Heart left ventricle (tissue), 13 donors: ENCODE measurements around the gene STPG2.

Experiments used
- POLR2A ChIP-seq, 2 donors: fragments of 450-650 bp; IDR thresholded peaks; one replicate each; pipeline ENCODE4 v1.6.1; 2017; ENCODE audit warnings: antibody characterized with exemption in 2 of 2, mild to moderate bottlenecking in 2 of 2, moderate library complexity in 2 of 2
- TF ChIP-seq, protein P1 (sequence below), 12 donors: fragments of 200-600 bp; sonication (generic) in 4 of 12; IDR thresholded peaks; one replicate each; pipeline versions ENCODE4 v1.5.0 to v1.8.0; 2018 to 2022; ENCODE audit warnings: antibody characterized with exemption in 12 of 12, mild to moderate bottlenecking in 5 of 12
- donor health status: ischemic (EF 13 %, LVEDD 7.1; RV severe dilation, severe dysfunction).
- donor health status: DM: no; HTN: yes; CAD: no.
- donor health status: DM: no; HTN: no; CAD: no.
- donor health status: ischemic (EF 25% LVEDD 6.9; RV normal size, moderate dysfunction).
- donor health status: ischemic (EF 25% LVEDD 5.7; RV mildly dilated, moderate dysfunction).
- donor health status: ischemic (EF 35%, LVEDD 5.7; RV mildly dilated, moderate dysfunction).
- donor health status: nonischemic (EF 11% LVEDD 7.7; RV severe dilation, severe dysfunction).
- donor health status: DM: yes; HTN: yes; CAD: no.
- donor health status: PGD.
- donor health status: ischemic (EF 29% LVEDD 5.4; RV normal size, mild dysfunction).
- donor health status: nonischemic (EF 23%, LVEDD 6.1; RV moderate dilation, normal function).

- TF ChIP-seq, protein P1, sequence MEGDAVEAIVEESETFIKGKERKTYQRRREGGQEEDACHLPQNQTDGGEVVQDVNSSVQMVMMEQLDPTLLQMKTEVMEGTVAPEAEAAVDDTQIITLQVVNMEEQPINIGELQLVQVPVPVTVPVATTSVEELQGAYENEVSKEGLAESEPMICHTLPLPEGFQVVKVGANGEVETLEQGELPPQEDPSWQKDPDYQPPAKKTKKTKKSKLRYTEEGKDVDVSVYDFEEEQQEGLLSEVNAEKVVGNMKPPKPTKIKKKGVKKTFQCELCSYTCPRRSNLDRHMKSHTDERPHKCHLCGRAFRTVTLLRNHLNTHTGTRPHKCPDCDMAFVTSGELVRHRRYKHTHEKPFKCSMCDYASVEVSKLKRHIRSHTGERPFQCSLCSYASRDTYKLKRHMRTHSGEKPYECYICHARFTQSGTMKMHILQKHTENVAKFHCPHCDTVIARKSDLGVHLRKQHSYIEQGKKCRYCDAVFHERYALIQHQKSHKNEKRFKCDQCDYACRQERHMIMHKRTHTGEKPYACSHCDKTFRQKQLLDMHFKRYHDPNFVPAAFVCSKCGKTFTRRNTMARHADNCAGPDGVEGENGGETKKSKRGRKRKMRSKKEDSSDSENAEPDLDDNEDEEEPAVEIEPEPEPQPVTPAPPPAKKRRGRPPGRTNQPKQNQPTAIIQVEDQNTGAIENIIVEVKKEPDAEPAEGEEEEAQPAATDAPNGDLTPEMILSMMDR (IDR thresholded peaks at IDR 0.05) = no peak
- TF ChIP-seq POLR2A (IDR thresholded peaks at IDR 0.05) = no peak
Observed at GRCh38 chr4:97653701-97654100, 489.6 kb downstream of the STPG2 start.
